Medulla oblongata (tissue), 1 donor: ENCODE results near the gene LRPAP1.
"Not testable (repeated sequence)": the region's sequence is repeated elsewhere in the genome, so short reads cannot be mapped to it uniquely, and the experiment has no call there.

Experiments used
- DNase-seq: peaks from one replicate; pipeline ENCODE4 v3.0.0-alpha.2; 2015; ENCODE audit errors: extremely low spot score

The LRPAP1 gene

GRCh38 chr4:3531879-3532750 lies at the start of gene LRPAP1:
Gene LRPAP1, minus strand, starts transcription at chr4:3532422. Its CDS starts 10 bp downstream, at chr4:3532412.
- DNase-seq = peak; percentile 96

GRCh38 chr4:3581334-3582090 lies 49.3 kb upstream of the LRPAP1 start:
- DNase-seq = not testable (repeated sequence)

- not testable (repeated sequence) for DNase-seq
Measured at GRCh38 chr4:3580859-3581258, 48.6 kb upstream of the LRPAP1 start.

GRCh38 chr4:3578527-3579144 lies 46.4 kb upstream of the LRPAP1 start:
- not testable (repeated sequence) for DNase-seq

GRCh38 chr4:3578052-3578451 lies 45.8 kb upstream of the LRPAP1 start:
- not testable (repeated sequence) for DNase-seq

- not testable (repeated sequence) for DNase-seq
Measured at GRCh38 chr4:3577208-3577892, 45.1 kb upstream of the LRPAP1 start.

GRCh38 chr4:3576533-3577207 lies 44.4 kb upstream of the LRPAP1 start:
- DNase-seq = not testable (repeated sequence)

GRCh38 chr4:3575426-3576369 lies 43.5 kb upstream of the LRPAP1 start:
- not testable (repeated sequence) for DNase-seq

GRCh38 chr4:3574865-3575264 lies 42.6 kb upstream of the LRPAP1 start:
- not testable (repeated sequence) for DNase-seq

- not testable (repeated sequence) for DNase-seq
Measured at GRCh38 chr4:3574346-3574745, 42.1 kb upstream of the LRPAP1 start.

GRCh38 chr4:3573131-3573530 lies 40.9 kb upstream of the LRPAP1 start:
- no peak for DNase-seq

GRCh38 chr4:3572363-3572762 lies 40.1 kb upstream of the LRPAP1 start:
- no peak for DNase-seq

- no peak for DNase-seq
Measured at GRCh38 chr4:3571921-3572320, 39.7 kb upstream of the LRPAP1 start.

GRCh38 chr4:3570923-3571322 lies 38.7 kb upstream of the LRPAP1 start:
- not testable (repeated sequence) for DNase-seq

GRCh38 chr4:3569611-3570010 lies 37.4 kb upstream of the LRPAP1 start:
- DNase-seq = not testable (repeated sequence)

- DNase-seq = not testable (repeated sequence)
Measured at GRCh38 chr4:3566701-3567100, 34.5 kb upstream of the LRPAP1 start.

- DNase-seq = not testable (repeated sequence)
Measured at GRCh38 chr4:3566301-3566700, 34.1 kb upstream of the LRPAP1 start.

GRCh38 chr4:3564948-3565347 lies 32.7 kb upstream of the LRPAP1 start:
- not testable (repeated sequence) for DNase-seq

- no peak for DNase-seq
Measured at GRCh38 chr4:3563403-3563802, 31.2 kb upstream of the LRPAP1 start.

- DNase-seq = not testable (repeated sequence)
Measured at GRCh38 chr4:3562127-3562526, 29.9 kb upstream of the LRPAP1 start.
